Testis (tissue), 2 donors: ENCODE results near the gene KRT81.

ENCODE experiments used
- CTCF ChIP-seq, 3 experiments: fragments of 450-650 bp in 2 of 3; fragments of 200-600 bp in 1 of 3; sonication (generic) in 1 of 3; IDR thresholded peaks; one replicate each; pipeline ENCODE4 v1.5.1; 2016 to 2019; ENCODE audit warnings: antibody characterized with exemption in 3 of 3, mild to moderate bottlenecking in 2 of 3, moderate library complexity in 1 of 3
- POLR2A ChIP-seq: fragments of 450-650 bp; IDR thresholded peaks from one replicate; pipeline ENCODE4 v1.6.1; 2017; ENCODE audit warnings: antibody characterized with exemption, mild to moderate bottlenecking, moderate library complexity

- TF ChIP-seq POLR2A, result no peak
- no peak for TF ChIP-seq CTCF (IDR thresholded peaks at IDR 0.05)
These were observed 42.9 kb upstream of the KRT81 start for GRCh38 chr12:52334185-52334584.
